HL-60 (cell line): ENCODE results near the gene STAB2.

Source experiments
- DNase-seq, 2 experiments: peaks; one replicate each; pipeline ENCODE4 v3.0.0-alpha.2; 2010 to 2020; ENCODE audit warnings: low read depth in 1 of 2, low spot score in 1 of 2
- H3K27ac ChIP-seq: fragments of 250-450 bp; sonication (Bioruptor Pico); replicated peaks from 2 replicates; pipeline ENCODE4 v1.5.1; 2020; ENCODE audit warnings: mild to moderate bottlenecking, moderate library complexity
- H3K27me3 ChIP-seq: fragments of 250-450 bp; sonication (Bioruptor Pico); 2 replicates; pipeline ENCODE4 v1.5.1; 2021; ENCODE audit warnings: mild to moderate bottlenecking, moderate library complexity; ENCODE audit not compliant: insufficient read depth, poor library complexity, severe bottlenecking
- H3K4me3 ChIP-seq: replicated peaks from 2 replicates; pipeline ENCODE4 v1.5.1; 2011; ENCODE audit warnings: mild to moderate bottlenecking, control low read depth, low read length; ENCODE audit not compliant: insufficient read depth
- GABPA ChIP-seq: IDR thresholded peaks from 2 replicates; pipeline ENCODE4 v1.6.1; 2012; ENCODE audit warnings: low read depth
- POLR2AphosphoS5 ChIP-seq: IDR thresholded peaks from 2 replicates; pipeline ENCODE4 v1.6.1; 2012; ENCODE audit warnings: low read depth
- SPI1 ChIP-seq: IDR thresholded peaks from 2 replicates; pipeline ENCODE4 v1.6.1; 2012; ENCODE audit warnings: low read depth, mild to moderate bottlenecking, borderline replicate concordance
- TF ChIP-seq, protein P1 (sequence below): IDR thresholded peaks from one replicate; pipeline ENCODE4 v1.5.1; 2011; ENCODE audit warnings: low read length, control low read depth, inconsistent platforms; ENCODE audit not compliant: insufficient read depth
- TF ChIP-seq, protein P2 (sequence below): IDR thresholded peaks from 2 replicates; pipeline ENCODE4 v1.6.1; 2012; ENCODE audit warnings: low read depth; ENCODE audit not compliant: insufficient replicate concordance

The STAB2 gene

DNA sequence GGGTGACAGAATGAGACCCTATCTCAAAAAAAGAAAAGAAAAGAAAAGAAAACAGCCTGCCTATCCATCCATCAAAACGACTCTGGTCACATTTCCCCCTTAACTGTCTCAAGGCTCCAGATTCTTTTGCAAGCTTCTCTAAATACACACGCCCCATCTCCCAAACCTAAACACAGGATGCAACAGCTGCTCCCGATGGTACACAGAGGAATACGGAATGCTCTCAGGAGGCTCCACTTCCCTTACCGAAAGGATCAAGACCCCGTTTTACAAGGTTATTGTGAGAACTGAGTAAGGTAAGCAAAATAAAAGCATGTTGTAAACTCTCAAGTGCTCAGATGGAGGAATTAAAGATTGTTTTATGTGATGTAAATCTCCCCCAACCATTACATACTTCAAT, 191.7 kb downstream of the STAB2 start:
- Histone ChIP-seq H3K27ac (no peak overlapping the region), H3K4me3 (no peak overlapping the region), H3K27me3 (no peaks in the 10 kb centered on the region)
- no peak for DNase-seq
- no peak for TF ChIP-seq POLR2AphosphoS5
- TF ChIP-seq, protein P1, sequence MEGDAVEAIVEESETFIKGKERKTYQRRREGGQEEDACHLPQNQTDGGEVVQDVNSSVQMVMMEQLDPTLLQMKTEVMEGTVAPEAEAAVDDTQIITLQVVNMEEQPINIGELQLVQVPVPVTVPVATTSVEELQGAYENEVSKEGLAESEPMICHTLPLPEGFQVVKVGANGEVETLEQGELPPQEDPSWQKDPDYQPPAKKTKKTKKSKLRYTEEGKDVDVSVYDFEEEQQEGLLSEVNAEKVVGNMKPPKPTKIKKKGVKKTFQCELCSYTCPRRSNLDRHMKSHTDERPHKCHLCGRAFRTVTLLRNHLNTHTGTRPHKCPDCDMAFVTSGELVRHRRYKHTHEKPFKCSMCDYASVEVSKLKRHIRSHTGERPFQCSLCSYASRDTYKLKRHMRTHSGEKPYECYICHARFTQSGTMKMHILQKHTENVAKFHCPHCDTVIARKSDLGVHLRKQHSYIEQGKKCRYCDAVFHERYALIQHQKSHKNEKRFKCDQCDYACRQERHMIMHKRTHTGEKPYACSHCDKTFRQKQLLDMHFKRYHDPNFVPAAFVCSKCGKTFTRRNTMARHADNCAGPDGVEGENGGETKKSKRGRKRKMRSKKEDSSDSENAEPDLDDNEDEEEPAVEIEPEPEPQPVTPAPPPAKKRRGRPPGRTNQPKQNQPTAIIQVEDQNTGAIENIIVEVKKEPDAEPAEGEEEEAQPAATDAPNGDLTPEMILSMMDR: no peak
- TF ChIP-seq, protein P2, sequence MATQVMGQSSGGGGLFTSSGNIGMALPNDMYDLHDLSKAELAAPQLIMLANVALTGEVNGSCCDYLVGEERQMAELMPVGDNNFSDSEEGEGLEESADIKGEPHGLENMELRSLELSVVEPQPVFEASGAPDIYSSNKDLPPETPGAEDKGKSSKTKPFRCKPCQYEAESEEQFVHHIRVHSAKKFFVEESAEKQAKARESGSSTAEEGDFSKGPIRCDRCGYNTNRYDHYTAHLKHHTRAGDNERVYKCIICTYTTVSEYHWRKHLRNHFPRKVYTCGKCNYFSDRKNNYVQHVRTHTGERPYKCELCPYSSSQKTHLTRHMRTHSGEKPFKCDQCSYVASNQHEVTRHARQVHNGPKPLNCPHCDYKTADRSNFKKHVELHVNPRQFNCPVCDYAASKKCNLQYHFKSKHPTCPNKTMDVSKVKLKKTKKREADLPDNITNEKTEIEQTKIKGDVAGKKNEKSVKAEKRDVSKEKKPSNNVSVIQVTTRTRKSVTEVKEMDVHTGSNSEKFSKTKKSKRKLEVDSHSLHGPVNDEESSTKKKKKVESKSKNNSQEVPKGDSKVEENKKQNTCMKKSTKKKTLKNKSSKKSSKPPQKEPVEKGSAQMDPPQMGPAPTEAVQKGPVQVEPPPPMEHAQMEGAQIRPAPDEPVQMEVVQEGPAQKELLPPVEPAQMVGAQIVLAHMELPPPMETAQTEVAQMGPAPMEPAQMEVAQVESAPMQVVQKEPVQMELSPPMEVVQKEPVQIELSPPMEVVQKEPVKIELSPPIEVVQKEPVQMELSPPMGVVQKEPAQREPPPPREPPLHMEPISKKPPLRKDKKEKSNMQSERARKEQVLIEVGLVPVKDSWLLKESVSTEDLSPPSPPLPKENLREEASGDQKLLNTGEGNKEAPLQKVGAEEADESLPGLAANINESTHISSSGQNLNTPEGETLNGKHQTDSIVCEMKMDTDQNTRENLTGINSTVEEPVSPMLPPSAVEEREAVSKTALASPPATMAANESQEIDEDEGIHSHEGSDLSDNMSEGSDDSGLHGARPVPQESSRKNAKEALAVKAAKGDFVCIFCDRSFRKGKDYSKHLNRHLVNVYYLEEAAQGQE: no peak
- TF ChIP-seq GABPA: no peak
- TF ChIP-seq SPI1: no peak

DNA sequence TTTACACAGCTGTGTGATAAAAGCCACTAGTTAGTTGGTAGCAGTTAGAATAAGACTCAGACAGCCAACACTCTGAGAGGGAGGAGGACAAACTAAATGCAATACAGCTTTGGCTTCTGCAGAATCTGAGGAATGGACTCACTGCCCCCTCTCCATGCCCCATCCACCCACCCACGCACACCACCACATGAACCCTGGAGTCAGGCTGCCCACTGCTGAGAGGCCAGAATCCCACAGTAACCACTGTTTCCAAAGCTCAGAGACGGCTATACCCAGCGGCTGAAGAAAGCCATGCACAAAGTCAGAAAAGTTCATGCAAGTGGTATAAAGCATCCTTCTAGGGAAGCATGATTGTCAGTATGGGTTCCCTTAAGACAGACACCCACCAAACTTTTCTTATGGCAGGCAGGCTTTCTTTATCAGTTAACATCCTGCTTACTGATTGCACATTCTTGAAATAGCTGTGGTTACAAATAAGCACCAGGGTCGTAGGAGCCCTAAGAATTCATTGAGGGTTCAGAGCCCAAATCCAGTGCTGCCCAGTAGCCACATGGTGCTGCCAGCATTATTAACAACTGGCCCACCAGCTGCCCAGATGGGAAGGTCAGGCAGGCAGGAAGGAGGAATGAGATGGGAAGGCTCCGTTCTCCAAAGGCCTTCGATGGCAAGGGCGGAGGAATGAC, 192.5 kb downstream of the STAB2 start:
- no peaks in the 10 kb centered on the region for H3K27me3 ChIP-seq
- H3K27ac ChIP-seq: no peak overlapping the region
- no peak for DNase-seq
- H3K4me3 ChIP-seq: no peak overlapping the region
- TF ChIP-seq, protein P1: no peak
- TF ChIP-seq, protein P2: no peak
- no peak for TF ChIP-seq GABPA
- no peak for TF ChIP-seq POLR2AphosphoS5
- TF ChIP-seq SPI1: no peak

DNA sequence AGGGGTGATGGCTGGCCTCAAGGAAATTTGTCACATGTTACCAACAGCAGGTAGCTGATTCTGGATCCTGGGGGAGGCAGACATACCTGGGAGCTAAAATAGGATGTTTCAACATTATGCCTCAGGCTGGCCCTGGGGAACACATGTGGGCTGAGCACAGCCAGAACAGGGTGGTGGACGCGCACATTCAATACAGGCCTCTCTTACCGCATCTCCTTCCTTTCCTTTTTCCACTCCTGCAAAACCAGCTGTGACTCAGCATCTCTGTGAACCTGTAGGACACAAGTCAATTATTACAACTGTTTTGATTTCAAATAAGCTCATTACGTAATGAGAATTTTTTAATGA, 193.0 kb downstream of the STAB2 start:
- DNase-seq: no peak
- Histone ChIP-seq H3K4me3 (no peak overlapping the region), H3K27ac (no peak overlapping the region), H3K27me3 (no peaks in the 10 kb centered on the region)
- TF ChIP-seq GABPA (no peak), POLR2AphosphoS5 (no peak), SPI1 (no peak)
- TF ChIP-seq, protein P1: no peak
- TF ChIP-seq, protein P2: no peak
